HG02981 (cell line): Measurements from ENCODE around the gene SHH.

Source experiments
- ATAC-seq: cut with Tn5 transposase; IDR thresholded peaks from one replicate; pipeline ENCODE4 v1.9.1; 2021; ENCODE audit warnings: mild to moderate bottlenecking, moderate library complexity; ENCODE audit not compliant: unreplicated experiment

SHH gene

GRCh38 chr7:155766966-155767916 lies 45.0 kb downstream of the SHH start:
- ATAC-seq, result no peak

DNA sequence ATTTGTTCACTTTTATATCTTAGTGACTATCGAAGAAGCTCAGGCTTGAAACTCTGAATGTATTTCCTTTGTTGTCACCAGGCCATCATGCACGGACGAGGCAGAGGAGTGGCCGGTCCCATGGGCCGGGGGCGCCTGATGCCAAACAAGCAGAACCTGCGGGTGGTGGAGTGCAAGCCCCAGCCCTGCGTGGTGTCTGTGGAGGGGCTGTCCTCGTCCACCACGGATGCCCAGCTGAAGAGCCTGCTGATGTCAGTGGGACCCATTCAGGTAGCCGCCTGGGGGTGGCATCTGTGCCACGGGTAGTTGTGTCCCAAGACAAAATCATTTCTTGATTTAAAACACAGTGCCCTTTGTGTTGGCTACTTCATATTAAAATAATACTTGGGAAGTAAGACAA lies 45.9 kb downstream of the SHH start:
- ATAC-seq, result no peak

GRCh38 chr7:155765458-155765857 lies 46.8 kb downstream of the SHH start:
- ATAC-seq, result no peak

DNA sequence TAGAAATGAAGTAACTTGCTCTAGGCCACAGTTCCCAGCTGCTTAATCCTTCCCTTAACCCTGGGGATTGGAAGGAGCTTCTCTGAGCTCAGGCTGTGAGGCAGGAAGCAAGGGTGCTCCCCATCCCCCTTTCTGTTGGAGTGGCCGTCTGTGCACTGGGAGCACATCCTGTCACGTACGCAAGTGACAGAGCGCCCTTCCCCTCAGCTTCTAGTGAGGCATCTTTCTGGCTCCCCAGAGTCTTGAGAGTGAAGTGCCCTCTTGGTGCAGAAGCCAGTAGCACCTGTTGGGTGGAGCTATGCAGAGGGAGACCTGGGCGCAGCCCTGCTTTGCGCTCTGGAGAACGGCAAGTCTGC lies 47.8 kb downstream of the SHH start:
- ATAC-seq, result peak; percentile 45

- ATAC-seq, result peak; percentile 58
Measured at GRCh38 chr7:155763691-155764437, 48.4 kb downstream of the SHH start.

DNA sequence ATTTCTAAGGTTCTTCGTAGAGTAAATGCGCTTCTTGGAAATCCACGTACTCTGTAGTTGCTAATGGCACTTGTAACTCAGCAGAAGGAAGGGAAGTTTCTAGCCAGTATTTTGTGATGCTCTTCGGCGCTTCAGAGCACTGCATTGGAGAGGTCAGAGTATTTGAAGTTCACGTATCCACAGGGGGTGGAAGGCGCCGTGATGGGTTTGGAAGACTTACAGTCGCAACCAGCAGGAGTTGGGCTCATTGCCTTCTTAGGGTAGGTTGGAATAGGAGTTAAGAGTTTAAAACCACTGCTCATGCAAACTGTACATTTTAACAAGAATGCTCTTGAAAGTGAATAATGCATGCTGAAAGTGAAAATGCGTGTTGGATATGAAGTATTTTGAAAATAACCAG lies 49.1 kb downstream of the SHH start:
- no peak for ATAC-seq

GRCh38 chr7:155762655-155763054 lies 49.6 kb downstream of the SHH start:
- ATAC-seq, result no peak

GRCh38 chr7:155762036-155762435 lies 50.2 kb downstream of the SHH start:
- ATAC-seq, result no peak

DNA sequence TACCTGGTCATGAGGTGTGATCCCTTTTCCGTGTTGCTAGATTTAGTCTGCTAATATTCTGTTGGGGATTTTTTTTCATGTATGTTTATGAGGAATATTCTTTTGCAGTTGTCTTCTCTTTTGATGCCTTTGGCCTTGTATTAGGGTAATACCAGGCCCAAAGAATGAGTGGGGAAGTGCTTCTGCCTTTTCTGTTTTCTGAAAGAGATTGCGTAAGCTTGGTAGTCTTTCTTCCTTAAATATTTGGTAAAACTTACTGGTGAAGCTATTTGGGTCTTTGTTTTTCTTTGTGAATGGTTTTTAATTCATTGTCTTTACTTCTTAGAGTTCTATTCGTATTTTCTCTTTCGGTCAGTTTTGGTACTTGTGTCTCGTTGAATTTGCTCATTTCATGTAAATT lies 51.1 kb downstream of the SHH start:
- ATAC-seq, result no peak

DNA sequence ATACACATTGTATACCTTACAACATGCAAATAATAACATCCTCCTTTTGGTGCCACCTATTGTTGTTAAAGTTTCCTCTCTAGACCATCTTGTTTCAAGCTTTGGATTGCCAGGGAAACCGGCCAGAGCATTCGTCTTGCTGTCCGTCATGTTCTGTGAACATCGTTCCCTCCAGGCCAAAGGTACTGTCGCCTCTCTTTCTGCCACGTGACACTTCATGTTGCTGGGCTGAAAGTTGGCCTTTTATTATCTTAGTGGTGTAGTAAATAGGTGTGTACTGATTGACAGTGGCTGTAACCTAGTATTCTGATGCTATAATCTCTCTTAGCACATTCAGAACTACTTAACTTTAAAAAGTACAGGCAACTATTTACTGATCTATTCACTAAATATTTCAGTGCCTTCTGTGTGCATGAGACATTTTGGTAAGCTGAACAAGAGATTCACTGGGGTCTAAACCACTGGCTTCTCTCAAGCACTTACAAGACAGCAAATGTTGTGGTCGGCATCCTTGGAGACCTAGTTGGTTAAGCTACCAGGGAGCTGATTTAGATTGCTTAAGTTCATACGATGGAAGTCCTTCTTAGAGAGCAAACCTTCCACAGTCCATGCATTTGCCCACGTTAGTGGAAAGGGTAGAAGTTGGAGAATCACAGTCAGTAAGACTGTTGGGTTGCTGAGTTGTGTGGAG lies 52.4 kb downstream of the SHH start:
- ATAC-seq, result no peak

- no peak for ATAC-seq
Measured at GRCh38 chr7:155758348-155758747, 53.9 kb downstream of the SHH start.

- ATAC-seq, result no peak
Measured at GRCh38 chr7:155756322-155756721, 55.9 kb downstream of the SHH start.

DNA sequence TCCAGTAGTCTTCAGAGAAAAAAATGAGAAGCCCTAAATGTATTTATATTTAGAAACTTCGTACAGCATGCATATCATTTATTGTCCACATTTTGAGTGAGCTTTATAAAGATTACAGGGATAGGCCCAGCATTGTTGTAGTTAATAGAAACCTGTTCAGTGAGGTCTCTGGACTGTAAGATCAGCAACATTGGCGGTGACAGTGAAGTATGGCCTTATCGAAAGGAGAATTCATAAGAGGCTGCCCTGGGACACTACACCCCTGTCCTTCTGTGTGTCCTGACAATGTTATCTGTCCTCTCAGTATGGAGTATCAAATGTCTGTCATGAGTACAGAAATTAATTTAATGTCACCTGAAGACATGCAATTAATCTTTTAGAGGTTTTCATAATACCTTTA lies 57.2 kb downstream of the SHH start:
- ATAC-seq, result no peak

GRCh38 chr7:155754165-155754564 lies 58.1 kb downstream of the SHH start:
- ATAC-seq, result no peak

DNA sequence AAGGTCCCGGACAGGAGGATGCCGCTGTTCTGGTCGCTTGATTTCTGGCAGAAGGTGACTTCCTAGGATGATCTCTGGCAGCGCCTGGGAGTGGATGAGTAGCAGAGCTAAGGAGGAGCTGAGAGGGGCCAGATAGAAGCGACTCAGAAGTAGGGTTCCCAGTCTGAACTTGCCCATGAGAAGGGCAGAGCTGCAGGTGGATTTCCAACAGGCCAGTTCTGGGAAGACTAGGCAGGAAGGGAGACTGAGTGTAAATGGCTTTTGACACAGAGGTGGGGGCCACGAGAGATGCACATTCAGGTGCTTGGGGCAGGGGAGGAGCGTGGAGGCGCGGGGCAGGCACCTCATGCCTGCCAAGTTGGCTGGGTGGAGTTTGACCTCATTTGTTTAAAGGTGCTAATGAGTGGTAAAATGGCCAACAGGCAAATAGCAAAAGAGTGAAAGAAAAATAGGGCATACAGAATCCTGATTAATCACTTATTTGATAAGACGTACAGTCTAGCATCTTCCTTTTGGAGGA lies 58.8 kb downstream of the SHH start:
- ATAC-seq, result peak; percentile 9

DNA sequence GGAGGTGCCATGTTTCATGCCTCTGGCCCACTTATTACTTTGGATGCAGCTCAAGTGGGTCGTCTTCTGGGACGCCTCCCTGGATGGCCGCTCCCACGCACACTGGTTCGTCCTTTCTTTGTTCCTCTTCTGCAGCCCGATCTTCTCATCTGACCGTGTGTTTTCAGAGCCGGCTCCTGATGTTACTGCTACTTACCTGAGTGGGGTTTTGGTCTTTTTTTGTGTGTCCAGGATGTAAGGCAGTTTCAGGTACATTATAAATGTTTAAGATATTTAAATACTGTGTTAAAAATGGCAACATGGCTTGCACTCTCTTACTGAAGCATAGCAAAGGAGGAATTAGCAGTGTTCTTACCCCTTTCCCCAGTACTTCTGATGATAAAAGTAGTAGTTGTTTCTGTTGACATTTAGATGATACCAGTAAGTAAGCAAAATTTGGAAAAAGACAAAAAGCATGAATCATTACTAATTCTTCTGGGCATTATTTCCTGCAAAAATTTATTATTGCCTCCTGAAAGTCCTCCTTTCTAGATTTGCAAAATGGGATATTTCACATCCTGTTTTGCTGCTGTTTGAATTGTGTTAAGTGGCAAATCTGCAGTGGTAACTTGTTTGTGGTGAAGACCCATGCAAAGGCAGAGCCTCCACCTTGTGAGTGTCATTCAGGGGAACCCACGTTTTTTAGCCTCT lies 59.4 kb downstream of the SHH start:
- peak; percentile 54 for ATAC-seq

GRCh38 chr7:155751409-155751808 lies 60.9 kb downstream of the SHH start:
- ATAC-seq, result no peak

DNA sequence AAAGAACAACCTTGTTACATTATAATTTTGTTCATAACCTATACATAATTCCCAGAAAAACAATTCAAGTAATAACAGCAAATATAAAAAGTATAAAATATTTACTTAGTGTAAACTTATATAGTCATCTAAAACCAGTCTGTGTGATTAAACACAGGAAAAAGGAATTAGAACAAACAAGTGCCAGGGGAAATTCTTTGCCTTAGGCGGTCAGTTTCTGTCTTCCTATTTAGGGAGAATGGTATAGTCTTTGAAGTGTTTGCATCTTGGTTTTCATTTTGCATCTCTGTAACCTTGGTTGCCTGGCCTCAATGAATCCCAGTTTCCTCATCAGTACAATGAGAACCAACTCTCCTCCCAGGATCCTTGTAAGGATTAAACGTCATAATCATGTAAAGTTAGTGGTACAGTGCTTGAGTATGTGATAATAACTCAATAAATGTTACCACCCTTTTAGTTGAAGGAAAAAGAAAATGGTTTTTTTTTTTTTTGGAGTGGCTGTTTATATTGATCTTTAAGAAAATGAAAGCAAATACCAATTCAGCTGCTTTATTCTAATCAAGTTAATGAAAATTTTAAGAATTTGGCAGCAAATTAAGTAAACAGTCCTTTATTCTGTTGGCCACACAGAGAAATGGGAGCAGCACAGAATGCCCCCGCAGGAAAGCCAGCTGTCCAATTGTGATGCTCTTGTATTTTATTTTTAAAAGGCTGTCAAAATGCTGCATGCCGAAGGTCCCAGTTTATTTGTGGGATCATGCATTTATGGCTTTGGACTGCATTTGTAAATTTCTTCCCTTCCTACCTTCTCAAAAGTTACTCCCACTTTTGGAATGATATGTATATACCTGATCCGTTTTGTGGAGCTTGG lies 61.8 kb downstream of the SHH start:
- ATAC-seq, result no peak
